T follicular helper cell (primary cell): Measurements from ENCODE around the gene LMBRD1.
"Not testable (repeated sequence)": the region's sequence is repeated elsewhere in the genome, so short reads cannot be mapped to it uniquely, and the experiment has no call there.

Experiments
- DNase-seq: peaks from one replicate; pipeline ENCODE4 v3.0.0-alpha.2; 2020; ENCODE audit warnings: low read depth

Gene LMBRD1

DNA sequence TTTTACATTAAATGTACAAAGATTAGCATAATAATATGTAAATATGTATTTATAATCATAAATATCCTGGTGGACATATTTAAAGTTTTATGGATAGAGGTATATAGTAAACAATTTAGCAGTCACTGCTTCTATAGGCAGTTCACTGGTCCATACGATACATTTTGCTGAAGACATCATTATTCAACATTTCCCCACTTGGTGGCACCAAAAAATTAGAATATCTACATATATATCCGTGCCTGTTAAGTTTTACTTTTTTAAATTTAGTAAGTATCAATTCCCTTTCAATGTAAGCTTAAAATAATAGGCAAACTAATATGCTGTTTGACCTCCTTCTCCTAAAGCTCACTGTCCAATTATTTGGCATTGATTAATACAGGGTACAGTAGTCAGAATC is 64.2 kb downstream of the LMBRD1 start:
- no peak for DNase-seq

DNA sequence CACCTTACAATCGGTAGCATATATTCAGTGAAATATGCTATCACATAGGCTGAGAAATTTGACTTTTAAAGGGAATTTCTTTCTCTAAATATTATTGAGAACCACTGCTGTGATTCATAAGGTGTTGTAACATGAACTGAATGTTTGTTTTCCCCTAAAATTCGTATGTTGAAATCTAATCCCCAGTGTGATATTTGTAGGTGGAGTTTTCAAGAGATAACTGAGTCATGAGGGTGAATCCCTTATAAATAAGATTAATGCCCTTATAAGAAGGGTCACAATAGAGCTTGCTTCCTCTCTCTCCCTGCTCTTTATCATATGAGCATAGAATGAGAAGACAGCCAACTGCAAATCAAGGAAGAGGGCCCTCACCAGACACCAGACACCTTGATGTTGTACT is 64.8 kb downstream of the LMBRD1 start:
- no peak for DNase-seq

DNA sequence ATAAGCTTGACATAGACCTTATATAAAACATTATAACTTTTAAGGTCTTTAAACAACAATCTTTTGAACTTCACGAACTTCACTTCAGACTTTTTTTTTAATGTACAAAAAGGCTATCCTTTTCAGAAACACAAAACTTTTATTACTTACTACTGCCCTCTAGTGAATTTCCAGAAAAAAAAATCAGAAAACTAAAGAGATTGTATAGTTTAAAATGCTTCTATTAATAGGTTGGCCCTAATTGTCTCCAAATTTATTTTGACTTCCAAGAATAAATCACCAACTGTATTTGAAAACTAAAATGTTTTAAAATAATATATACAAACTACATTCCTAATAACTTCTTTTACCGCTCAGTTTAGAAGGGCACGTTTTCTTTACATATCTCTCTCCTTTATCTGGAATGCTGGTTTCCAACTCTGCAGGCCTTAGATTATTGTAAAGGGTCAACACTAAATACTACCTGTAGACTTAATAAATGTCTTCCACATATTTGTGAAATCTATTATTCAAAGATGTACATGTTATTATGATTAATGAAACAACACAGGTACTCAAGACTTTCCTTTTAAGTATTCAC is 66.8 kb downstream of the LMBRD1 start:
- no peak for DNase-seq

DNA sequence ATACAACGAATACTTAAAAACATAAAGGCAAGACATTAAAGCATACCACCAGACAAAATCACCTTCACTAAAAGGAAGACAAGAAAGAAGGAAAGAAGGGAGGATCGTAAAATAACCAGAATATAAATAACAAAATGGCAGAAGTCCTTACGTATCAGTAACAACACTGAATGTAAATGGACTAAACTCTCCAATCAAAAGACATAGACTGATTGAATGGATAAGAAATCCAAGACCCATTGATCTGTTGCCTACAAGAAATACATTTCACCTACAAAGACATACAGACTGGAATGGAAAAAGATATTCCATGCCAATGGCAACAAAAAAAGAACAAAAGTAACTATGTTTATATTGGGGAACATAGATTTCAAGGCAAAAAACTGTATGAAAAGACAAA is 74.1 kb downstream of the LMBRD1 start:
- no peak for DNase-seq

DNA sequence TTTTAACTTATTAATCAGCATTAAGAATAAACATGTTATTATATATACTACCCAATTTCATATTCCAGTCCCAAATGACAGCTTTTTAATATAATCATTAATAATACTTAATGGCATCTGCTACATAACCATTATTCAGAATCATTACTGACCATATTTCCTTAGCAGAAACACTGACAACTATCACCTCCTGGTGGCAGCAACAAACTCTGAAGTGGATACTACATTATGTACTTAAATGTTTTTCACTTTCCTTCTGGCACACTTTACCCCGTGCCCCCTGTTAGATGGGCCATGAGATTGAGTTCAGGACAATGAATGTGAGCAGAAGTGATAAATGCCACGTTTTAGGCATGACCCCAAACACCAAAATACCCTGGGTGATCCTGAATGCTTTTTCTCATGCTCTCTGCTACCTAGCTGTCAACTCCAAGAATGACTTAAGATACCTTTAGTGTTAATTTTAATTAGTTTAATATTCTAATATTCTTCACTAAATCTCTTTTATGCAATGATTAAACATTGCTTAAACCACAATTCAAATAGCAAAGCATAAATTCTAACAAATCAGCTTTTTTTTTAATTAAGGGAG is 77.1 kb downstream of the LMBRD1 start:
- no peak for DNase-seq

DNA sequence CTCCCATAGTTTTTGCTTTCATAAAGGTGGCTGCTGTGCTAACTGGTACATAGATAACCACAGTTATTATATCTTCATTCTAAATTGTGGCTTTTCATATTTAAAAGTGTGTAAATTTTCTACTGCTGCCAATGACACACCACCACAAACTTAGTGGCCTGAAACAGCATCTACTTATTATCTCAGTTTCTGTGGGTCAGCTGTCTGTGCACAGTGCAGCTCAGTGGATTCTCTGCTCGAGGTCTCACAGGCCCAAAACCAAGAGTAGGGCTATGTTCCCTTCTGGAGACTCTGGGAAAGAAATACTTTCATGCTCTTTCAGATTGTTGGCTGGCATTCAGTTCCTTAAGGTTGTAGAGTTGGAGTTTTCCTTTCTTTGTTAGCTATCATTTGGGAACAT is 90.1 kb downstream of the LMBRD1 start:
- no peak for DNase-seq

DNA sequence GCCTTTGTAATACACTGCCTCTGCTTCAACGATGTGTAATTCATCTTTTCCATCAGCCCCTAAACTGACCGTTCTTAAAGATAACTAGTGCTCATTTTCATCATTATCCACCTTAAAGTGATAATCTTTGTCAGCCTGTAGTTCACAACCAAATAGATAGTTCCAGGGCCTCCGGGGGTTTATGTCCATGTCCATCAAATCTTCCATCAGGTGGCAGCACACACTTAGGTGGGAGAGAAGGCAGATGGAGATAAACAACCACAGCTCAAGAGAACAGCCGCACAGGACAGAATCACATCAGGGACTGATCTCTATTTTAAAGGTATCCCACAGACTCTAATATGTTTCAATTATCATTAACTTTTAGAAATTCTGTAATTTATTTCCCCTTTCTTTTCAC is 90.9 kb downstream of the LMBRD1 start:
- DNase-seq = no peak

DNA sequence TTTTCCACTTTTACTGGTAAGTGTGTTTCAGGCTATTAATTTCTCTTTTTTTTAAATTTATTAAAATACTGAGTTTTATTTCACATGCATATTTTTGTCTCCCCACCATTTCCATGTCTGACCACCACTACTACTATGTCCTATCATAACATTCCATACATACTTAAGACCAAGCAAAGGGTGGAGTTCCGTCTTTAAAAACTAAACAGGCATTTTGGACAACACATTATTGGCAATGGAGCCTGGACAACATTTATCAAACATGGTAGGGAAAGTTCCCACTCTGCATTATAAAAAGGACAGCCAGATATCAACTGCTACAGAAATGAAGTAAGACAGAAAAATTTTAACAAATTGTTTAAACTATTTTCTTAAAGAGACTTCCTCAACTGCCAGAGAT is 91.9 kb downstream of the LMBRD1 start:
- DNase-seq = no peak

DNA sequence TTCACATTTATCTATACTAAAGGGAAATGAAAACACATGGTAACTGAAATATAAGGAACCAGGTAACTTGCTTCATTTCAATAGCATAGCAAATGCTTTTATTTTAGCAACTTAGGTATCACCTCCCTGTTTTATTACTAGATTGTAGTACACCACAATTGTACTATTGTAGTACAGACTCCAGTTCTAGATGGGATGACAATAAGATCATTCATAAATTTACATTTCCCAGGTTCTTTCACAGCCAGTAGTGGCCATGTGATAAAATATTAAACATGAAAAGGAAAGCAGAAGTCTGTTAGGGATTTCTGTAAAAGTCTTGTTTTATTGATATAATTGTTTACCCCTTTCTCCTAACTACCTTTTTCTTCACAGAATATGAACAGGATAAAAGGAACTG is 97.2 kb downstream of the LMBRD1 start:
- DNase-seq = no peak

DNA sequence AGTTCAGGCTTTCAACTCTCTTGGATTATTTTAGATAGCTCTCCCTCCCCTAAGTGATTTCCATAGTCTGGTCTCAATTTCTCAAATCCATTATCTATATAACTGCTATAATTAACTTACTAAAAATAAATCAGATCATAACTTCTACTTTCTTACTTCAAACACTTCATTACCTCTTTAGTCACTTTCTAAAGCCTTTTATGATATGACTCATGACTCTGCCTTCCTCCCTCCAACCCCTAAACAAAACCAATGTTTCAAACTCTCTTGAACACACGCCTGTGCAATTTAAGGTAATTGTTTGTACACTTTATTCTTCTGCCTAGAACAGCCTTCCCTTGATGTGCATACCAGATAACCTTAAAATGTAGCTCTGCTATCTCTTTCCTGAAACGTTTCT is 100.5 kb downstream of the LMBRD1 start:
- DNase-seq = no peak

DNA sequence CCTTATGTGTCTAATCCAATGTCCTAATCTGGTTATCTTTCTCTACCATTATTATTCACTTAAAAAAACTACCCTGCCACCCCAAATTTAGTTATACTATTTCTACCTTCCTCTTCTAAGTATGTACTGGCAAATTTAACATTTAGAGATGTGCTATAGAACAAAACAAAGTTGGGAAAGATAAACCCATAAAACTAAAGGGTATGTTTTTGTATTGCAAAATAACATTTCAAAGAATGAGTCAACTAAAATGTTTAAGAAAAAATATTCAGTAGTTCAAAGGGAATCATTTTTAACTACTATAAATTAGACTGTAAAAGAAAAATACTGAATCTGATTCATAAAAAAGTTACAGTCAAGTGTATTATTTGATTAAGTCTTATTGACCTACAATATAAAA is 103.0 kb downstream of the LMBRD1 start:
- DNase-seq = no peak

DNA sequence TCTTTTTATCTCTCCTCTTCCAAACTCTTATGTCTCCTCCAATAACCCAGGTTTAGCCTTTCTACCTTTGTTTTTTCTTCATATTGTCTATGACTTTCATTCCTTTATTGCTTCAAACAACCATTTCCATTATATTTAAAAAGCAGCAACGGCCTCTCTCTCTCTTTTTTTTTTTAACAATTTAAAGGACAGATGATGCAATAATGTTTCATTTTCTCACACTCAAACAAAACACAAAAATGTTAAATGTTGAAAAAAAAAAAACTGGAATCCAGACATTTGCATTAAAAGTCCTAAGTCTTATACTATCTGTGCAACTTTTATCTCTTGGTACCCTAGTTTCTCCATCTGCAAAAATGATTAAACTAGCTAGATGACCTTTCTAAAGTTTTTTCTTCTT is 105.8 kb downstream of the LMBRD1 start:
- no peak for DNase-seq

DNA sequence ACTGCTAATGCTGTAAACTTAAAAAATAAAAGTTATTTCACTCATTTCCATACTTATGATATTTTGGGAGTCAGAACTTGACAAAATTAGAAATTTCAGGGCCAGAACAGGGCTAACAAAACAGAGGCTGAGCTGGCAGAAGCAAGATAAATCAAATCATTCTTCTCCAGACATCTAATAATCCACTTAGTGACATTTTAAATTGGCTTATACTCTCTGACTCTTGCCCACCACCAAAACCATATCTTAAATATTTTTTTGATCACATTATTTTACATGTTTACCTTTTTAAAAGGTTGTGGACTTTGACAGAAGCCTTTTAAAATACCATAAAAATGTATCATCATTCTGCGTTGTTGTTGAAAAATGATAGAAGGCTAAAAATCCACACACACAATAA is 116.5 kb downstream of the LMBRD1 start:
- DNase-seq = no peak

DNA sequence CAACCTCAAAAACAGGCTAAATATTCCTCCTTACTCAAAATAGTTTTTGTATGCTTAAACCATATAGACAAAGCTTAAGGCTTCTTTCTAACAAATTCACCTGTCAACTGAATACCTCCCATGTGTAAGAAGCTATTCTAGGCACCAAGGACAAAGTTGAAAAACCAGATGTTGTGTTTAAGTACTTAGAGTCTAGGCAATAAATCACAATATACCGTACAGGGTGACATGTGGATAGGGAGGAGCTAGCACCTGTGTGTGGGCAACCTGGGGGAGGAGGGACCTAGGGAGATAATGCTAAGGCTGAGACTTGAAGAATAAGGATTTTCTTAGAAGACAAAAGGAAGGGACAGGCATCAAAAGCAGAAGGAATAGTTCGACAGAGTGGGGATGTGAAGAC is 123.5 kb downstream of the LMBRD1 start:
- DNase-seq = no peak

DNA sequence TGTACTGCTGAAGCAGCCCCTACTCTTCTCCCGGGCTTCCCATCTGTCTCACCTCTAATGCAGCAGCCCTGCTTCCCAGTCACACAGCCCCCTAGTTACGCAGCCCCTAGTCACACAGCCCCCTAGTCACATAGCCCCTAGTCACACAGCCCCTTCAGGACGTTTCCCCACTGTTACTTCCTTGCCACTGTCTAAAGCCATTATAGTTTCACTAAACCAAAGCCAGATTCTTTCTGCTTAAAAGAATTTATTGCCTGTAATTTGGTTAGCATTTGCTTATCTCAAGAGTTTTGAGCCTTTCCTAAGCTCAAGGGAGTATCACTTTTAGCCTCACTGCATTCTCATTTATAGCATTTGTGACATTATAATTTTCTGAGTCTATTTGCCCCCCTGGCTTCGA is 127.9 kb downstream of the LMBRD1 start:
- no peak for DNase-seq

DNA sequence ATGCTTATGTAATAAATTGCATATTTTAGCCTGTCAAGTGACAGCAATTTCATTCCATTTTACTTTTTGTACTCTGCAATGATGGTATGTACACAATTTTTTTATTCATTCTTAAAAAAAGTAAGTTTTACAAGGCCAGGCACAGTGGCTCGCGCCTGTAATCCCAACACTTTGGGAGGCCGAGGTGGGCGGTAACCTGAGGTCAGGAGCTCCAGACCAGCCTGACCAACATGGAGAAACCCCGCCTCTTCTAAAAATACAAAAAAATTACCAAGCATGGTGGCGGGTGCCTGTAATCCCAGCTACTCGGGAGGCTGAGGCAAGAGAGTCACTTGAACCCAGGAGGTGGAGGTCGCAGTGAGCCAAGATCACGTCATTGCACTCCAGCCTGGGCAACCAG is 130.0 kb downstream of the LMBRD1 start:
- DNase-seq = not testable (repeated sequence)

DNA sequence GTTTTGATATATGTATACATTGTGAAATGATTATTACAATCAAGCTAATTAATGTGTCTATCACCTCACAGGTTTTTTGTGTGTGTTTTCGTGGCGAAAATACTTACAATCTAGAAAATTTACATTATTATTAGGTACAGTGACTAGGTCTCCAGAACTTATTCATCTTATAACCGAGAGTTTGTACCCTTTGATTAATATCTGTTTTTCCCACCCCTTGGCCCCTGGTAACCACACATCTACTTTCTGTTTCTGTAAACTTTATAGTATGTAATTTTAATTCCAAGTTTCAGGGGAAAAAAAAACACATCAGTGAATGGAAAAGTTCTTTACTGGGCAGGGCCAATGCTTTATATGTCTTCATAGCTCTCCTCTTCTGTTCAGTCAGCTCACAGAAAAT is 131.4 kb downstream of the LMBRD1 start:
- DNase-seq = no peak

DNA sequence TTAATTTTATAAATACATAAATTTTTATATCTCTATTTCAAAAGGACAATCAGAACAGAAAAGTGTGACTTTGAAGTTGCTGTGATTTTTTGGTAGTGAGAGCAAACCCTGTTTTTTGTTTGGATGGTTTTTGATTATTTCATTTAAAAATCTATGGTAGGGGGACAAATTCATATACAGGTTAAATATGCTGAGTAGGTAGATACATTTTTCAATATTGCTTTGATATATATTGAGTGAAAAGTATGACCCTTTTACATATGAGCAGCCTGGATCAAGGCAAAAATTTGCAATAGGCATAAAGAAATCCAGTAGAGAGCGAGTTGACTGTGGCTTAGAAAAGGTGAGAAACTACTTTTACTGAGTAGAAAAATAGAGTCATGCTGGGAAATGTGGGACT is 132.3 kb downstream of the LMBRD1 start:
- no peak for DNase-seq

DNA sequence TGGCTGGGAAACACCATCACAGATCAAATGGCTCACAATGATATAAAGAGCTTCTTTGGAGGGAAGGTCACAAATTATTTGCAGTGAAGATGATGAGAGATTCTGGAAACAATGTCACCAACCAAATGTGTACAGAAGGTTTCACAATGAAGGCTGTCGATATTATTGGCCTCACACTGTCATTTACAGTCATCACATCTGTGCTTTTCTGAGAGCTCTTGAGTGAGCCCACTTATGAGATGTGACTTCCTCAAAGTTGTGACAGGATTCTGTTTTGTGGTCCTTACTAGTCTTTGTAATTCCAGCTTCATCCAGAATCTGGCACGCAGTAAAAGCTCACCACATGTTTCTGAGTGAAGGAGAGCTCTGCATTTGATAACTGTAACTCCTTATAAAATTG is 133.6 kb downstream of the LMBRD1 start:
- no peak for DNase-seq

DNA sequence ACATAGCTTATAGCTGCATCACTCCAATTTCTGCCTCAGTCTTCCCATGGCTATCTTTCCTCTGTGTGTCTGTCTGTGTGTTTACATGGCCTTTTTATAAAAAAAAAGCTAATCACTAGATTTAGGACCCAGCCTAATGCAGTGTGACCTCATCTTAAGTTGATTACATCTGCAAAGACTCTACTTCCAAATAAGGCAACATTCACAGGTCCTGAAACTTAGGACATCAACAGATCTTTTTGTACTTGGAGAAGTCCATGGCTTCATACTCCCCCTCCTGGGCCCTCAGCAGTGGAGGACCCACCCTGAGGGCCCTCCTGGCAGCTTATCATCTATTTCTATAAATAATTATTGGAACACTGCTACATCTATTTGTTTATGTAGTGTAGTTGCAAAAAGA is 146.1 kb downstream of the LMBRD1 start:
- DNase-seq = no peak

DNA sequence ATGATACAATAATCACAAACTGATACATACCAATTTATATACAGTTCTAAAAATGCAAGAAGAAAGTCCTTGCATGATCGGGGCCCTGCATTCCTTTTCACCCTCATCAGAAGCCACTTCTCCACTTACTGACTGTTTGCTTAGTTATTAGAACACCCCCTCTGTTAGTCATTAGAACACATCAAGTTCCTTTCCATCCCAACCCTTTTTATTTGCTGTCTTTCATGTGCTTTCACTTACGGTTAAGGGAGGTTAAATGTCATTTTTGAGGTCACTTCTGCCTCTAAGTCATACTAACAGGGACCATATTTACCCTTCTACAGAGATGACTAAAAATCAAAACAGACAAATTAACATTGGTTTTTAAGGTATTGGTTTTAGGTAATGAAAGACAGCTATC is 149.1 kb downstream of the LMBRD1 start:
- no peak for DNase-seq

DNA sequence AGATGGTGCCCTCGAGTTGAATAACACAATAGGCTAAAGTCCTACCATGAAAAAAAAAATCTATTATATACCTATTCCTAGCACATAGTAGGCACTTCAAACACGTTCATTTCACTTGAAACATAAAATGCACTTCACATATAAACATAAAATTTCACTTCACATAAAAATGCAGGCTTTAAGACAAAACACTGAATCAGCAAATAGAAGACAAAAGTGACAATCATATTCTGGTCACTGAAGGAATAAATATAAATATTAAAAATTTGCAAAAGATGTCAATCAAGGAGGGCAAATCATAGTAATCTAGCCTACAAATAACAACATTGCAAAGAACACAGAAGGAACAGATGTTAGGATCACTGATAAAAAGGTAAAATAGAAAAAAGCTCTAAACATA is 153.1 kb downstream of the LMBRD1 start:
- DNase-seq = no peak

DNA sequence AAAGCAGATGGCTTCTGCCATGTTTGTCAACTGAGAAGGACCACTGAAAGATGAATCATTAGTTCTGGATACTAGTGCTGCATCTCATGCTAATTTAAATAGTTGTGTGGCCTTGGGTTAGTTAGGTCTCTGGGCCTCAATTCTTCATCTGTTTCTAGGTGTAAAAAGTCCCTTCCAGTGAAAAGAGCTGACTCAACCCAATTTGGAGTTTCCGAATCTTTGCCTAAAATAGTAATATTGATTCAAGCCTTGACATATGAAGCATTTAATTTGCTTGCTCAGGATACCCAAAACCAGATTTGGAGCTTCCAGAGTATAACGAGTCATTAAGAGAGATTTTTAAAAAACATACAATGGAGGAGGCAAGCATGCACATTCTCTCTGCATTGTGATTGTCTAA is 163.9 kb downstream of the LMBRD1 start:
- no peak for DNase-seq

DNA sequence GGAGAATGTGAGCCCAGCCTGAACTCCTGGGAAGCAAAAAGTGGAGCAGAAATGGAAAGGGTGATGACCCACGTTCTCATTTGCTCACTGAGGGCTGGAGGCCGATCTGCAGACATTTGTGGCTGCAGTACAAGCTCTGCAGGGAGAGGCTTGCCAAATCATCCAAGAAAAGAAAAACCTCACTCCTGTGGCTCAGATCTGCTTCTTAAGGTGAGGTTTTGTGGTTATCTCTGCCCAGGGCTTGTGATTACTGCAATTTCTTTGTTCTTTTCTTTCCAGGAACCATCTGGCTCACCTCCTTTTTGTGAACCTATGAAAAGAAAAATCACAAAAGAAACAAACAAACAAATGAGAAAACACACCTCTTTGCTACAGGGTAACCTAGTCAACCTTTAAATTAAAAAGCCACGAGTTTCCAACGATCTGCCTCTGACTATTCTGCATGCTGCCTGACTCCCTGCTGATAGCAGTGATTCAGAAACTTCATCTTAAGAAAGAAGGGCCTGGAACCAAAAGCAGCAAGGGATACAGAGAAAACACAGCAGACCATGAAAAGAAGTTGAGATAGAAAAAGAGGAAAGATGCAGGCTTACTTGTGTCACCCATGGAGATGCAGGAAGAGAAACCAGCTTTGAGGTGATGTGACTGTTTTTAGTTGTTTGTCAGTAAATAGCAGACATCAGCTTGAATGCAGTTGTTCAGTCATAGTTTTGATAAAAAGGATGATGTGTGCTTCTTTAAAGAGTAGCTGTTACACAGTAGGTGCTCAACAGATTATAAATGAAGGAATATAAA is 165.1 kb downstream of the LMBRD1 start:
- DNase-seq = no peak
